ENCODE results near the gene TALDO1. TPM values are rescaled to one million over a fixed set of nuclear protein-coding genes. Genes with fewer than 3 reads are reported as not detected.

Gene TALDO1
- 166 and 168 TPM in 2 replicates for total RNA-seq (2014; rRNA removed; shearing (Covaris generic))

GRCh38 chr11:747158-748006 is at the start of gene TALDO1:
Gene TALDO1, plus strand, starts transcription at chr11:747464. Its CDS starts 18 bp downstream, at chr11:747482.
- peak; percentile 80 for DNase-seq (ENCODE audit: low read depth)

- DNase-seq (ENCODE audit: low read depth) = peak; percentile 57
Observed at GRCh38 chr11:697811-698311, 49.4 kb upstream of the TALDO1 start.

GRCh38 chr11:698493-699115 is 48.7 kb upstream of the TALDO1 start:
- no peak for DNase-seq (ENCODE audit: low read depth)

- no peak for DNase-seq (ENCODE audit: low read depth)
Observed at GRCh38 chr11:699116-699508, 48.2 kb upstream of the TALDO1 start.

GRCh38 chr11:699753-700152 is 47.5 kb upstream of the TALDO1 start:
- DNase-seq (ENCODE audit: low read depth) = no peak

GRCh38 chr11:701741-702461 is 45.4 kb upstream of the TALDO1 start:
- no peak for DNase-seq (ENCODE audit: low read depth)

GRCh38 chr11:702462-703461 is 44.5 kb upstream of the TALDO1 start:
- DNase-seq (ENCODE audit: low read depth) = no peak

- DNase-seq (ENCODE audit: low read depth) = no peak
Observed at GRCh38 chr11:703506-703905, 43.8 kb upstream of the TALDO1 start.

- no peak for DNase-seq (ENCODE audit: low read depth)
Observed at GRCh38 chr11:704228-704674, 43.0 kb upstream of the TALDO1 start.

- no peak for DNase-seq (ENCODE audit: low read depth)
Observed at GRCh38 chr11:704781-705645, 42.3 kb upstream of the TALDO1 start.

GRCh38 chr11:705646-706438 is 41.4 kb upstream of the TALDO1 start, which contains the start of gene EPS8L2:
Gene EPS8L2, plus strand, starts transcription at chr11:706231. Its CDS starts 3,177 bp downstream, at chr11:709408.
- DNase-seq (ENCODE audit: low read depth) = no peak

- DNase-seq (ENCODE audit: low read depth) = peak; percentile 52
Observed at GRCh38 chr11:706439-706956, 40.8 kb upstream of the TALDO1 start.

GRCh38 chr11:706957-707816 is 40.1 kb upstream of the TALDO1 start:
- DNase-seq (ENCODE audit: low read depth) = peak; percentile 54

GRCh38 chr11:707817-708420 is 39.3 kb upstream of the TALDO1 start:
- DNase-seq (ENCODE audit: low read depth) = no peak

- no peak for DNase-seq (ENCODE audit: low read depth)
Observed at GRCh38 chr11:708511-708910, 38.8 kb upstream of the TALDO1 start.

GRCh38 chr11:709109-709997 is 37.9 kb upstream of the TALDO1 start:
- DNase-seq (ENCODE audit: low read depth) = no peak

Measured in RPMI7951 (cell line).